NCI-H1694 (cell line): ENCODE data around the gene A4GALT.
A peak's percentile ranks its signal among the peaks of the same experiment; 100 is the strongest.
"Not testable (repeated sequence)": the region's sequence is repeated elsewhere in the genome, so short reads cannot be mapped to it uniquely, and the experiment has no call there.

ENCODE experiments used
- DNase-seq: peaks from one replicate; lab custom pipeline; 2025; lab: John Stamatoyannopoulos, UW

Gene A4GALT

DNA sequence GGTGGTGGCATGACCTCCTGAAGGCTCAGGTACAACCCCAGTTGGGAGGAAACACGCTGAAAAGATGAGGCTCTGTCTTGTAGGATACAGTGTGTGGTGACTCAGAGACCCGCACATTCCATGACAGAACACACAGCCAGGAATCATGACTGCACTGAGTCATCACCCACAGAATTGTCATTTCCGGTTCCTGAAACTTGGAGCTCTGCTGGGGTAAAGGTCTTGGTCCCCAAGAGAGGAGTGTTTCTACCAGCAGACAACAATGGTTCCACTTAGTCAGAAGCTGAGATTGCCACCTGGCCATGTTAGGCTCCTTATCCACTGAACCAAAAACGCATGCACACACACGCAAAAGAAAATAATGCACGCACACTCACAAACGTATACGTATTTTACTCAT is 40.0 kb downstream of the A4GALT start:
- no peak for DNase-seq

DNA sequence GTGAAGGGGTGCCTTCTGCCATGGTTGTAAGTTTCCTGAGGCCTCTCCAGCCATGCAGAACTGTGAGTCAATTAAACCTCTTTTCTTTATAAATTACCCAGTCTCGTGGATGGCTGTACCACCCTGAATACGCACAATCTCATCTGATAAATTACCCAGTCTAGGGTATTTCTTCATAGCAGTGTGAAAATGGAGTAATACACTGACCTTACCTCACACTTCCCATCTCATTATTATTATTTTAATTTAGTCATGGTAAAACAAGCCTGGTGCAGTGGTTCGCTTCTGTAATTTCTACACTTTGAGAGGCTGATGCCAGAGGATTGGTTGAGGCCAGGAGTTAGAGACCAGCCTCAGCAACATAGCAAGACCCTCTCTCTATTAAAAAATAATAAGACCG is 41.0 kb downstream of the A4GALT start:
- no peak for DNase-seq

DNA sequence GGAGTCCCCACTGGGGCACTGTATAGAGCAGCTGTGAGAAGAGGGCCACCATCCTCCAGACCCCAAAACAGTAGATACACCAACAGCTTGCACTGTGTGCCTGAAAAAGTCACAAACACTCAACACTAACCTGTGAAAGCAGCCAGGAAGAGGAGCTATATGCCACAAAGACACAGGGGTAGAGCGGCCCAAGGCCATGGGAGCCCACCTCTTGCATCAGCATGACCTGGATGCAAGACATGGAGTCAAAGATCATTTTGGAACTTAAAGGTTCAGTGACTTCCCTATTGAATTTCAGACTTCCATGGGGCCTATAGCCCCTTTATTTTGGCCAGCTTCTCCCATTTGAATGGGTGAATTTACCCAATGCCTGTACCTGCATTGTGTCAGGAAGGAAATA is 41.8 kb downstream of the A4GALT start:
- DNase-seq, result no peak

DNA sequence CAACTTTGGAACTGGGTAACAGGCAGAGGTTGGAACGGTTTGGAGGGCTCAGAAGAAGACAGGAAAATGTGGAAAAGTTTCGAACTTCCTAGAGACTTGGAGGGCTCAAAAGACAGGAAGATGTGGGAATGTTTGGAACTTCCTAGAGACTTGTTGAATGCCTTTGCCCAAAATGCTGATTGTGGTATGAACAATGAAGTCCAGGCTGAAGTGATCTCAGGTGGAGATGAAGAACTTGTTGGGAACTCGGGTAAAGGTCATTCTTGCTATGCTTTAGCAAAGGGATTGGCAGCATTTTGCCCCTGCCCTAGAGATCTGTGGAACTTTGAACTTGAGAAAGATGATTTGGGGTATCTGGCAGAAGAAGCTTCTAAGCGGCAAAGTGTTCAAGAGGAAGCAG is 42.7 kb downstream of the A4GALT start:
- not testable (repeated sequence) for DNase-seq

DNA sequence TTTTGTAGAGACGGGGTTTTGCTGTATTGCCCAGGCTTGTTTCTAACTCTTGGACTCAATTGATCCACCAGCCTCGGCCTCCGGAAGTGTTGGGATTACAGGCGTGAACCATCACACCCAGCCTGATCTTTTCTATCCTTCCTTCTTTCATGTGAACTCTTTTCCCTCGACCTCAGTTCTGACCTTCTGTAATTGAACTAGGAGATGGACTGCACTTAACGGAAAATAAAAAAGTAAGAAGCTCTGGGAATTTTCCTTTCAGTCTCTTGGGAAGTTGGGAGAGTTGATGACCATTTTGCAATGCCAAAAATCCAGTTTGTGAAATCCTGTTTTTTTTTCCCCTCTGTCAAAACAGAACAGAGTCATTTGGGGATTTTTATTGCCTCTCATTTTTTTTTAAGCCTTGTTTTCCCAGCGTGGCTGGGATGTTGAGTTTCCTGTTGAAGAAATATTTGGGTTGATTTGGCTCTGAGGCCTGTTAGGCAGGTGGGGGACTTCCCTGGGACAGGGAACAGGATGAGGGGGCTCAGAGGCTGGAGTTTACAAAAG is 44.5 kb downstream of the A4GALT start:
- no peak for DNase-seq

DNA sequence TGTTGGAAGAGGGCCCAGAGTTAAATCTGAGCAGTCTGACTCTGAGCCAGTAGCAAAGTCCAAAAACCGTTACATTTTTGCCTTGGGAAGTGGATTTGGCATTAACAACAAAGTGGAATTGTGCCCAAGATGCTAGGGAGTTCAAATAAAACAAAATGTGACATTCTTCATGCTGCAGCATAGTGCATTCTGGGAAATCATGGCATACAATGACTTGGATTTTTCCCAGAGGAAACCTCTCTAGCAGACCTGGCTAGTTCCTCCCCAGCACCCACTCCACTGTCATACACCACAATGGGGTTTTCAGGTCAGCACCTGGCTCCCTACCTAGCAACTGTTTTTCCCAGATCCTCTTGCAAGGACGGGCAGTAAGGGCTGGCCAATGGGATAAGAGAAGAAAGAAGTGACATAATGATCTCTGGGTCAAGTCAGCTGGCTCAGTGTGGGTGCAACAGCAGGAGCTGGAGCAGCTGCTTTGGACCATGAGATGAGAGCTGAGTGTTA is 46.7 kb downstream of the A4GALT start:
- no peak for DNase-seq

DNA sequence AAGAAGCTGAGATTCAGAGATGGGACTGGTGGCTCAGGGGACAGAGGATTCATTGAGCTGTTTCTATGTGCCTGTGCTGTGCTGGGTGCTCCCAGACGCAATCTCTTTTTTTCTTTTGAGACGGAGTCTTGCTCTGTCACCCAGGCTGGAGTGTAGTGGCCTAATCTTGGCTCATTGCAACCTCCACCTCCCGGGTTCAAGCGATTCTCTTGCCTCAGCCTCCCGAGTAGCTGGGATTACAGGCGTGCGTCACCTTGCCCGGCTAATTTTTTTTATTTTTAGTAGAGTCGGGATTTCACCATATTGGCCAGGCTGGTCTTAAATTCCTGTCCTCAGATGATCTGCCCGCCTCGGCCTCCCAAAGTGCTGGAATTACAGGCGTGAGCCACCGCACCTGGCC is 47.6 kb downstream of the A4GALT start:
- not testable (repeated sequence) for DNase-seq

DNA sequence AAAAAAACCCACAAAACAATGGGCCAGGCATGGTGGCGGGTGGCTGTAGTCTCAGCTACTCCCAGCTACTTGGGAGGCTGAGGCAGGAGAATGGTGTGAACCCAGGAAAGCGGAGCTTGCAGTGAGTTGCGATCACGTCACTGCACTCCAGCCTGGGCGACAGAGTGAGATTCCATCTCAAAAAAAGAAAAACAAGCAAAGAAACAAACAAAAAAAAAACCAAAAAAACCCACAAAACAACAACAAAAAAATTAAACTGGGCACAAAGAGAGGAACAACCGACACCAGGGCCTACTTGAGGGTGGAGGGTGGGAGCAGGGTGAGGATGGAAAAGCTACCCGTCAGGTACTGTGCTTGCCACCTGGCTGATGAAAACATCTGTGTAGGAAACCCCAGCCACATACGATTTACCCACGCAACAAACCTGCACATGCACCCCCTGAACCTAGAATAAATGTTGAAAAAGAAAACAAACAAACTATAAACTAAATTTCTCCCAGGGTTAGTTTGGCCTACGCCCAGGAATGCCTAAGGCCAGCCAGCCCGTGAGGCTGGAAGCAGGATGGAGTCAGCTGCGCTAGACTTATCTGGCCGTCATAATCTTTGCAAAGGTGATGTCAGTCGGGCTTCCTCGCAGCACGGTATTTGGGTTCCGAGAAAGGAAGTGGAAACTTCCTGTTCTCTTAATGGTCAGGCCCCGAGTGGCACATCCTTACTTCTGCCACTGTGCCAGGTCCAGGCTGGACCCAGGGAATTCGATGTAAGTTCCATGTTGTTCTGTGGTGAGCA is 49.6 kb downstream of the A4GALT start:
- no peak for DNase-seq

DNA sequence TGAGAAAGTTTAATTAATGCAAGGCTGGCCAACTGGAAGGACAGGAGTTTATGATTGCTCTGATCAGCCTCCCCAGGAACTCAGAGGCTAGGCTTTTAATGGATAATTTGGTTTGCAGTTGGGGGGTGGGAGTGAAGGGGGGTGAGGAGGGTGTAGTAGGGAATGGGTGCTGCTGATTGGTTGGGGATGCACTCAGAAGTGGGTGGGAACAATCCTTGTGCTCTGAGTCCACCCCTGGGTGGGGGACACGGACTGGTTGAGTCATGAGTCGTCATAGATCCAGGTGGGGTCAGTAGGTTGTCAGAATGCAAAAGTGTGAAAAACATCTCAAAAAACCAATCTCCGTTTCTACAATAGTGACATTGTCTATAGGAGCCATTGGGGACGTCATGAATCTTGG is 50.6 kb downstream of the A4GALT start:
- no peak for DNase-seq

DNA sequence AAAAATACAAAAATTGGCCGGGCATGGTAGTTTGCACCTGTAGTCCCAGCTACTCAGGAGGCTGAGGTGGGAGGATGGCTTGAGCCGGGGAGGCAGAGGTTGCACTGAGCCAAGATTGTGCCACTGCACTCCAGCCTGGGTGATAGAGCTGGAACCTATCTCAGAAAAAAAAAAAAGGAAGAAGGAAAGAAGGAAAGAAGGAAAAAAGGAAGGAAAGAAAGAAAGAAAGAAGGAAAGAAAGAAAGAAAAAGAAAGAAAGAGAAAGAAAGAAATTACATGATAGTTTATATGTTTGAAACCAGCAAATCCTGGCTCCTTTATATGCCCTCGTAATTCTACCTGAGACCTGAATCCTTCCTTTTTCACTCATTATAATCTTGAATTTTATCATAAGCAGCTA is 54.3 kb downstream of the A4GALT start:
- DNase-seq, result not testable (repeated sequence)

DNA sequence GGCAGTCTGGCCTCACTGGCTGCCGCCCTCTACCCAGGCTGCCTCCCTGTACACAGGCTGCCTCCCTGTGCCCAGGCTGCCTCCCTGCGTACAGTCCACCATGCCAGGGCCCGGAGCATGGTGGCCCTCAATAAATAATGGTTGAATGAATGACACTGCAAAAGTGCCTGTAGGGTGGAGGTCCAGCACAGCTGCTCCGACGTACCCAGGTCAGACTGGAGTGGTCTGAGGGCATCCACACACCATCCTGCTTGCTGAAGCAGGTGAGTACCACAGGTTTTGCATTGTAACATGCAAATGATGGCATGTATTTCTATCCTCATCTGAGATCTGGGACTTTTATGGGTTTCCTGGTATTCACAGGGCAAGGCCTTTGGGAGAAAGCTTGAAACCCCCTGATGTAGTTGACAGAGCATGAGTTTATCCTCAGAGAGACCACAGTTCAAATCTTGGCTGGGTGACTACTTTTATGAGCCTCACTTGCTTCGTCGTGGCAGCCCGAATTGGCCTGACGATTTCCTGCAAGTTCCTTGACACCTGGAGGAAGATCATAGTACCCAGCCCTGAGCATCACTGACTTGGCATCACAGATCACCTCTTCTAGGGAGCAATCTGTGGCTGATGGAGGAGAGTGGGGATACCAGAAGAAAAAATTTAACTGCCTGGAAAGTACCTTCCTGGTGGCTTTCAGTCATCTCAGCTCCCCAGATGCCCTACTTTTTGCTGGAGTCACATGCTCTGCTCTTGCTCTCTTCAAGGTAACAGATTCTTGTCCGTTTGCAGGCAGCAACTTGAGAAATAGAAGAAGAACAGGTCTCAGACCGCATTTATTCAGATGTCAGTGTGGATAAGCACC is 55.5 kb downstream of the A4GALT start:
- no peak for DNase-seq

DNA sequence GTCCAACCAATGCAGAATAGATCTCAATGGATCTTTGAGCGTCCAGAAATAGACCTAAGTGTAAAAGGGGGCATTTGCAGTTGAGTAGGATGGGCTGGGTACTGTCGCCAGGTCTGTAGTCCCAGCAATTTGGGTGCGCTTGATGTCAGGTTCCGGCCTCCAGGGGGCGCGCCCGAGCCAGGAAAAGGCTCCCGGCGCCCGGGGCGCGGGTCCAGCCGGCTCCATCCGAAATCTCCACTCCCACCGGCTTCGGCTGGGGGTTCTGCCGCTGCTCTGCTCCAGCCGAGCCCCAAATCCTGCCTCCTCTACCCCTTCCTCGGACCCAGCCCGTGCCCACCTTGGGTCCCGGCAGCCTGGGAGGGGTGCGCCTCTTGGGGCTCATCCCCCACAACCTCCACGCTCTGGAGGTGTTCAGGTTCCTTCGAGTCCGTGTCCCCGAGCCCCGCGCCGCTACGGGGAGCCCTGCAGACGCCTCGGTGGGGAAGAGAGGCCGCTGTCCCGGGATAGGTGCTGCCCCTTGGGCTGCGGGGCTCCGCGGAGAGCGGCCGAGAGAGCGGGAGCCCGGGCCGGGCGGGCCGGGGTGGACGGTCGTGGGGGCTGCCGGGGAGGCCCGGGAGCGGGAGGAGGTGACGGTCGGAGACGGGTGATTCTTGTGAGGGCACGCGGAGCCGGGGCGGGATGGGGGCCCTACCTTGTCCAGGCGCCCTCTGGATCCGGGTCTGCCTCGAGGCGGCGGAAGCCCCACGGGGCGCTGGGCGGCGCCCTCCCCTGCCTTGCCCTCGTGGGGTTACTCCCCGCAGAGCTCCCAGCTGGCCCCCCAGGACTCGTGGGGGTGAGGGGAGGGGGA is 58.5 kb downstream of the A4GALT start:
- peak; percentile 67 for DNase-seq

DNA sequence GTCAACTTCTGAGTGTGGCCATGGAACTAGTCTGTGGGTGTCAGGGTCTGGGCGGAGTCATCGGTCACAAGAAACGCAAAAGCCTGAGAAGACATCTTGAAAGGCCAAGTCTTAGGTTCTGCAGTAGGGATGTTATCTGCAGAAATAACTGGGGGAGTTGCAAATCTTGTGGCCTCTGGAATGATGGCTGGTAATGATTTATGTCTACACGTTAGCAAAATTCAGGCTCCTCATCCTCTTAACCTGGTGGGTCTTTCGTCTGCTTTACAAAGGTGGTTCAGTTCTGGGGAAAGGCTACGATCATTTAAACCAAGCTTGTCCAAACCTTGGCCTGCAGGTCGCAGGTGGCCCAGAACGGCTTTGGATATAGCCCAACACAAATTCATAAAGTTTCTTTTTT is 64.1 kb downstream of the A4GALT start:
- DNase-seq, result no peak

DNA sequence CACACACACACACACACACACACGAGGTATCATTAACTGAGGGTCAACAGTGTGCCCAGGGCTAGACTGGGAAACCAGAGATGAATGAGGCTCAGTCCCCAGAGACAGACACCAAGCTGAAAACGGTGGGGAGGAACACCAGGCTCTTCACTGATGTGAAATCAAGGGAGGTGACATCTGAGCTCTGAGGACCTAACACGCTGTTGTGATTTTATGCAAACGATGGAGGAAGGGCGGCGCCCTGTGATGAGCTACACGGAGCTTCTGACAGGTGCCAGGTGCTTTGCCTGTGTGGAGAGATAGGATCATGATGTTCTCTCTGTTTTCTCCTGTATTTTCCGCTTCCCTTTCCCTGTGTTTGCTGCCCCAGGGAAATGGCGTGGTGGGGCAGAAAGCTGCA is 65.0 kb downstream of the A4GALT start:
- no peak for DNase-seq

DNA sequence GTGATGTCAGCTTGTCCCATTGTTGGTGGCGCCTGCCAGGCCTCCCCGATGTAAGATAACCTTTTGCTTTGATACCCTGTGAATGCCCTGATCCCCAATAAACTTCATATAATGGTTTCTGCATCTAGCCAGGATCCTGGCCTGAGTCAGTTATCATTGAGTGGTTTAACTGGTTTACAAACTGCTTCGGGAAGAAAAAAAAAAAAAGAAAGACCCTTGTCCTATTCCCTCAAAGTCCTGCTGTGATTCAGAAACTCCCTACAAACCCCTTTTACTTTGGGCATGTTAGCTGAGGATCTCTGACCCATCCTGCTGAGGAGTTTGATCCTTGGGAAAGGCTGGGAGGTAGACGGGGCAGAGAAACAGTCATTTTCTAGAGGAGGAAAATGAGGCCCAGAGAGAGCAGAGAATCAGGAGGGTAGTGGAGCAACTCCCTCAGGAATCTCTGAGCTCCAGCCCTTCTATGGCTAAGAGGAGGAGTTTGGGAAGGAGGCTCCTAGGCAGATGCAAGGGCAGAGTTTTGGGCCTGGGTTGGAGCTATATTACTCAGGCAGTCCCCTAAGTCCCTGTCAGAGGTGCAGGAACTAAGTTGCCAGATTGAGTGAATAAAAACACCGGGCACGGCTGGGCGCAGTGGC is 66.1 kb downstream of the A4GALT start:
- no peak for DNase-seq

DNA sequence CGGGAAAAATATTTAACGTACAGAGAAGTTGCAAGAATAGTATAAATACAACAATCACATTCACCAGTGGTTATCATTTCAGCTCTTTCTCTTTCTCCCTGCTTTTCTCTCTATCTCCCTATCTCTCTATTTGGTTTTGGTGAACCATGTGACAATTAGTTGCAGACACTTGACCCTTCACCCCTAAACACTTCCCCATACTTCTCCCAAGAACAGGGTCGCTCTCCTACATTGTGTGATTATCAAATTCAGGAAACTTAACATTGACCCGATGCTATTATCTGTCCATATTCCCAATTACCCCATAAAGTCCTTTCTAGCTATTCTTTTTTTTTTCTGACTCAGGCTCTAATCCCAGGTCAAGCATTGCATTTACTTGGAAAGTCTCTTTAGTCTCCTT is 66.7 kb downstream of the A4GALT start:
- DNase-seq, result no peak

DNA sequence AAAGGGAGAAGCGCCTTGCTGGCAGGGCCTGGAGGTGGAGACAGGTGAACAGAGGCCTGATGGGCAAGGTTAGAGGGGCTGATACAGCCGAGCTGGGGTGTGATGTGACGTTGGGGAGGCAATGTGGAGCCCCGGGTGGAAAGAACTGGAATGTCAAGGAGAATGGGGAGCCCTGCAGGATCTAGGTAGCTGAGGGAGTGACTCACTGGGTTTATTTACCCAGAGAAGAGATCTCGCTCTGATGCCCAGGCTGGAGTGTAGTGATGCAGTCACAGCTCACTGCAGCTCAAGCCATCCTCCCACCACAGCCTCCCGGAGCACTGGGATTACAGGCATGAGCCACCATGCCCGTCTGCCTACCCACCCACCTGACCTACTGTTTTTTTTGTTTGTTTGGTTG is 69.5 kb downstream of the A4GALT start:
- DNase-seq, result no peak

DNA sequence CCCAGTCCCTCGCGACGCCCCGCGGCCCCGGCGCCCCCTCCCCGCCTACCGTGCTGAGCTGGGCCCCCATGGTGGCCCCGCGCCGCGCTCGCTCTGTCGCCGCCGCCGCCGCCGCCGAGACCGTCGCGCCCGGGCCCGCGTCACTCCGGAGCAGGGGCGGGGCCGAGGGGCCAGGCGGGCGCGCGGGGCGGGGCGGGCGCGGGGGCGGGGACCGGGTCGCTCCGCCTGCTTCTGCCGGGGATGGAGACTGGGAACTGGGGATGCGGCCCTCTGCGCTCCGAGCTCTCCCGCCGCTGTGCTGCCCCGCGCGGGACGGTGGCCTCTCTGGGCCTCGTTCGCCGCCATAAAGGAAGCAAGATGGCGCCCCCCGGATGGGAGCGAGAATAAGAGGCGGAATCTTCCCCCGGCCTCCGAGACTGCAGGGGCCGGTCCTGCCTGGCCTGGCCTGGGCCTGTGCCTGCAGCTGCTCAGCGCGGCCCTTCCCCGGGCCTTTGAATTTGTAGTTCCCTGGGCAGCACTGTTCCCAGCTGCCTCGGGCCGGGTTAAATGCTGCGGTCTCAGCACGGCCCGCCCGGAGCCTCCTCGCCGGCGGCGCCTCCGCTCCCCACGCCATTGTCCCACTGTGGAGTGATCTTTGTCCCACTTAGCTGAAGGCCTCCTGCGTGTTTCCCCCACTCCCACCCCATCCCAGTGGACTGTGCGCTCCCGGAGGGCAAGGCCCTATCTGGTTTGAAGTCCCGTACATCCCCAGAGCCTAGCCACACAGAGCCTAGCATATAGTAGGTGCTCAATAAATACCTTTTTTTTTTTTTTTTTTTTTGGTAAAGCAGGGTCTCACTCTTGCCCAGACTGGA is 71.2 kb downstream of the A4GALT start, which contains the start of gene CYB5R3:
CYB5R3 (minus strand) TSS at position 147 of the 854 bp plus-strand sequence; CDS start at position 70, 77 bp downstream.
- DNase-seq, result peak; percentile 52

DNA sequence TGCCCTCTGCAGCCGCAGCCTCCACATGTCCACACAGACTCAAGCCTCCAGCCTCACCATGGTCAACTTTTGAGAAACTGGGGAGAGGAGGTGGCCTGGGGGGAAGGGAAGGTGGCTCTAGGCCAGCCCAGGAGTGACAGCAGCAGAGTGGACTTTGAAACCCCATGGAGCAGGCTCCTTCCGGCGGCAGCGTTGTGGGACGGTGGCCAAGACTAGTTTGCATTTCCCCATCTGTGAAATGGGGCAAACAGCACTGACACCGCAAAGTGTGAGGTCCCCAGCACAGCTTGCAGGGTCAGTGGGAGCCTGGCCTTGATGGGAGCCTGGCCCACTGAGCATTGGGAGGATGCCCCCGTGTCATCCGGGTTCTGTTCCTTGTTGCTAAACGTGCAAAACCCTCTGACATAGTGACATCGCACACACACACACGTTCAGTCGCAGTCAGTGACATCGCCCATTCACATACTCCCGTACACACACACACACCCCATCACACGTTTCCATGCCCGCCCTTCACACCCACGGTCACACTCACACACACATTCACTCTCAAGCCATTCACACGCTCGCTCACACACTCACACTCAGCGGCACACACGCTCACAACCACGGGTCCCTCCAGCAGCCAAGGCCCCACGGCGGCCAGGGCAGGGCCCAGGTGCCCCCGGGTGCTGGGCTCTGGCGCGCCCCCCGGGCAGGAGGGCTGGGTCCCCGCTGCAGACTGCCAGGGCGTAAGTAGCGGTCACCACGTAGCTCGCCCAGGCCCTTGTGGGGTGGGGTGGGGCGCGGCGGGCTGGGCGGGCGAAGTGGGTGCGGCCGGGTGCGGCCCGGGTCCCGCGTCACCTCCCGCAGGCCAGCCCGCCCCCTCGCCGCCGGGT is 72.1 kb downstream of the A4GALT start:
- no peak for DNase-seq
